Stimulated activated CD8-positive, alpha-beta memory T cell treated with anti-CD3 and anti-CD28 coated beads, Interleukin-7, amount 100 ng/mL, for 1 hour (primary cell): ENCODE data around the gene RPL9.
"Not testable (repeated sequence)": the region's sequence is repeated elsewhere in the genome, so short reads cannot be mapped to it uniquely, and the experiment has no call there.

Experiments
- DNase-seq, 2 donors: peaks; one replicate each; pipeline ENCODE4 v3.0.0-alpha.2; 2020; ENCODE audit warnings: low read depth in 2 of 2

RPL9 gene

DNA sequence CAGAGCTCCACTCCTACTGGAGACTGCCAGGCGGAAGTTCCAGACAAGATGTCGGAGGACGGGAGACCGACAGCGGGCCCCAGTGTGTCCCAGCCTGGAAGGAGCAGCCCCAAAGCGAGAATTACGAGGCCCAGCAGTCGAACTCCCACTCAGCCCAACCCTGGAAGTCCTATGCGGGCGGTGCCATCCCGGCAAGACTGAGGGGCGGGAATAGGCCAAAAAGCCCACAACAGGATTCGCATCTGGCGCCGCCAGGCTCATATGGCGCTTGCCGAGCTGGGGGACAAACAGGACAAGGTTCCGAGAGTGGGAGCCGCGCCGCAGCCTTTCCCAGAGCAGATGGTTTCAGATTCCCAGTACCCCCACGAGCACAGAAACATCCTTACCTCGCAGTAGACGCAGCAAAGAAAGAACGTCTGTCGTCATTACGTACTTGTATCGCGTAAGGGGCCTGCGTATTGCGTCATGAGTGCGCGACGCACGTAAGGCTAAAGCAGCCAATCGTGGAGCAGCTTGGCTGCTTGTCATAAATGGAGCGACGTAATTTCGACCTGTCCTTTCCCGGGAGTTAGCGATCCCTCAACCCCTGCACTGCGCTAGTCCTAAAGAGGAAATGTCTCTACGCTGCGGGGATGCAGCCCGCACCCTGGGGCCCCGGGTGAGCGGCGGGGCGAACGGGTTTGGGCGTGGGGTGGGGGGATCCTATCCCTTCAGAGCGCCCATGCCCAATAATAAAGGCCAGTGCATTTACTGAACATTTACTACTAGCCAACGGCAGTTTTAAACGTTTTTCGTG lies at the start of gene RPL9, which contains the start of gene LIAS:
Gene RPL9, minus strand, starts transcription at position 418 of the 796 bp plus-strand sequence. CDS start 483 bp downstream, outside the sequence.
Gene LIAS, plus strand, starts transcription at position 552 of the 796 bp plus-strand sequence. Its CDS starts 62 bp downstream, at position 614.
- DNase-seq: peak; percentile 89 to 90

DNA sequence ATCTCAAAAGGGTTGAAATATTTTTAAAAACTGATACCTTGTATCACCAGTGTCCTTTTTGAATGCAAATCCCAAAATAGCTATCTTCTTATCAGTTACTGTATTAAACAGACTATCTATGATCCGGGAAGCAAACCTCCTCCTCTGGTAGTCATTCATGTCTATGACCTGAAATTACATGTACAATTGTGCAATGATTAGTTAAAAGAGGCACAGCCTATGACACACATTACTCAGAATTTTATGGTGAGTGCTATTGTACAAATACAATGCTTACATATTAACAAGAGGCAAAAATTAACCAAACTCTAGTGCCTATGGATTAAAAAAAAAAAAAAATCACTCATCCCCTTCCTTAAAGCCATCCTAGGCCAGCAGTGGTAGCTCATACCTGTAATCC lies 46.9 kb upstream of the RPL9 start:
- no peak for DNase-seq

DNA sequence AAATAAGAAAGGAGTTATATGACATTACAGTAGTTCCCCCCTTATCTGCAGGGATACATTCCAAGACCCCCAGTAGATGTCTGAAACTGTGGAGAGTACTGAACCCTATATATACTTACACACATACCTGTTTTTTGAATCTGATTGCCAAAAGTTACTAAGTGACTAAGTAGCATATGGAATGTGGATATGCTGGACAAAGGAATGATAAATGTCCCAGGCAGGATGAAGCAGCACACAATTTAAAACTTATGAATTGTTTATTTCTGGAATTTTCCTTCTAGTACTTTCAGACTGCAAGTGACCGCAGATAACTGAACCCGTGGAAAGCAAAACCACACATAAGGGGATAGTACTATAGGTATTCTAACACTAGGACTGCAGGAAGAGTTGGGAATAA lies 45.8 kb upstream of the RPL9 start:
- no peak for DNase-seq

DNA sequence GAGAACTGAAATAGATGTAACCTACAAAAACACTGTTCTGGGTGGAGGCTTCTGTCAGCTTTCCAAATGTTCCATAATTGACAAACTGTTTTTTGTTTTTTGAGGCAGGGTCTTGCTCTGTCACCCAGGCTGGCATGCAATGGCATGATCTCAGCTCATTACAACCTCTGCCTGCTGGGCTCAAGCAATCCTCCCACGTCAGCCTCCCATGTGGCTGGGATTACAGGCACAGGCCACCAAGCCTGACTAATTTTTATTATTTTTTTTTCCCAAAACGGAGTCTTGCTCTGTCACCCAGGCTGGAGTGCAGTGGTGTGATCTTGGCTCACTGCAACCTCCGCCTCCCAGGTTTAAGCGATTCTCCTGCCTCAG lies 43.9 kb upstream of the RPL9 start:
- DNase-seq: not testable (repeated sequence)

DNA sequence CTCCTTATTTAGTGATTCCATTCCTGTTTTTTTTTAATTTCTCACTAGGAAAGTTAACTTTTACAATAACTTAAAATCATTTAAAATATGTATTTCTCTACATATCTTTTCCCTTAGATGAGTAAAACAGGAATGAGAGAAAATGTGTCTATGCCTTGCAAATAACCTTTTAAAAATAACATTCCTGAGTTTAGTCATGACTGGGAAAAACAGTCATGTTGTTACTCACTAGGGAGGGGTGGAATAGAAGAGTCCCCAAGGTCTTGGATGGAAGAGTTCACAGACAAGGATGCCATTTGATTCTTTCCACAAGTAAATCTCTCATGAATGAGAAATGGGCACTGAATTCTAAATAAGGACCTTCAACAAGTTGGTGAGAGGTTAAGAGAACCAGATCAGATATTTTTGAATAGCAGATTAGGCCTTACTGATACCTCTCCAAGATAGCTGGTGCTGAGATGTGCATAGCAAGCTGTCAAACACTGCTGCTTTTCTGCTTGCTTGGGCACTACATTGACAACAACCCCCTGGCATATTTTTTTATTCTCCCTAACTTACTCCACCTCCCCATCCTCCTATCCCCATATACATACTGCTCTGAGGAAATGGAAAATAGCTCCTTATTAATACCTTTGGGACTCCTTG lies 43.4 kb upstream of the RPL9 start:
- no peak for DNase-seq

DNA sequence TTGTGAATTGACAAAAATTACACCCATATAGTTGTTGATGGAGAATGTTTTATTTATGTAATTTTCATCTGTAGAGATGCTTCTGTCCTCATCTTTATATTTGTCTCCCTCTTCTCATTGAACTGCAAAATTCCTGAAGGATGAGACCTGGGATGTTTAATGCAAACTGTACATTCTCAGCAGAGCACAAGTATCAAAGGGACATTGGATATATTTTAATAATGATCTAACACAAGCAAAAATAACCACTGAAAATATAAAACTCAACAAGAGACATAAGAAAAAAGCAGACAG lies 40.0 kb upstream of the RPL9 start:
- DNase-seq: no peak

DNA sequence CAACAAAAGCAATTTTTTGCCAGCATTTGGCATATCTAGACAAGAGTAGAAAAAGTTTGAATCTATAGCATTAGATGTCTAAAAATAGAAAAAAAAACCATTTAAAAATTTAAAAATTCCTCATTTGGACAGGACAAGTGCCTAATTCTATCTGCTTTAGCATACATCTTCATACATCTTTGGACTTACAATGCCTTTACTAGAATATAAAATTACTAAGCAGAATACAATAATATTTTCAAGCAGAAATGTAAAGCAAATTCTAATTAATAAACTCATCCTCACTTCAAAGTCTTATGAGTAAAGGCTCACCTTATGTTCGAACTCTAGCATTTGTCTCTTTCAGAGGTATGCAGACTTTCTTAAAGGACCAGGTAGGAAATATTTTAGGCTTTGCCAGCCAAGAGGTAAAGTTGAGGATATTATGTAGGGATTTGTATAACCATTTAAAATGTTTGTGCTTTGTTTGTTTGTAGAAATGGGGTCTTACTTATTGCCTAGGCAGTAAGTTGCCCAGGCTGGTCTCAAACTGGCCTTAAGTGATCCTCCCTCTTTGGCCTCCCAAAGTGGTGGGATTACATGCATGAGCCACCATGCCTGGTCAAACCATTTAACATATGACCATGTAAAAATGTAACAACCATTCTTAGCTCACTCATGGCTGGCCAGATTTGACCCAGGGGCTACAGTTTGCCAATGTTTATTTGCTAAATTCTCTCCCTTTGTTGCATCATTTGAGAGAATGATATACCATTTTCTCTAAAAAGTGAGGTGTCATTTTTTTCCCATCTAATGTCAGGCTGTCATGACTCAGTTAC lies 39.4 kb upstream of the RPL9 start:
- no peak for DNase-seq

DNA sequence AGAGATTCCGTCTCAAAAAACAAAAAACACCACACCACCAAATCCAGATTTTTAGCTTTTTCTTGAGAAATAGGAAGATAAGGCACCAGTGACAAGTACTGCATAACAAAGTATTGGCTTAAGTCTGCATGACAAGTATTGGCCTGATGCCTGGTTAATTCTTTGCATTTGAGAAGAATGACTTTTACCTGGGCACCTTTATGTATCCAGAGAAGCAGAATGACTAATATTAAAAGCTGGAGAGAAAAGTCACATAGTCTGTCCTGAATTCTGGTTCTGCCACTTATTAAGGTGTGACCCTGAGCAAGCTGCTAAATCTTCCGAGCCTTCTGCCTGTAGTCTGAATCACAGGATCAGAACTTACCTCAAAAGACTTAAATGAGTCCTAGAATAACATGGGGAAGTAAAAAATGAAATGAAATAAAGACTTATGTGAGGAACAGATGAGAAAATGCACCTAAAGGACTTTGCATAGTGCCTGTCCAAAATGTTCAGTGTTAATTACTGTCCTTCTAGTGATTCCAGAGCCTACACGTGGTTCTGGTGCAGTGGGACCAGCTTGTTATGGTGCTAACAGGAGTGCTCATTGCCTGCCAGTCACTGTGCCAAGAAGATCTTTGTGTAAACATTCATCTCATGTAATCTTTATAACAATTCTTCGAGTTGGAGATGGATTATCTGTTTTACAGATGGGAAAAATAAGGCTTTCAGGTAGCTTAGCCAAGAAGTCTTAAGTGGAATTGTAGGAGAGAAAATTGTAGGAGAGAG lies 36.9 kb upstream of the RPL9 start:
- DNase-seq: no peak

DNA sequence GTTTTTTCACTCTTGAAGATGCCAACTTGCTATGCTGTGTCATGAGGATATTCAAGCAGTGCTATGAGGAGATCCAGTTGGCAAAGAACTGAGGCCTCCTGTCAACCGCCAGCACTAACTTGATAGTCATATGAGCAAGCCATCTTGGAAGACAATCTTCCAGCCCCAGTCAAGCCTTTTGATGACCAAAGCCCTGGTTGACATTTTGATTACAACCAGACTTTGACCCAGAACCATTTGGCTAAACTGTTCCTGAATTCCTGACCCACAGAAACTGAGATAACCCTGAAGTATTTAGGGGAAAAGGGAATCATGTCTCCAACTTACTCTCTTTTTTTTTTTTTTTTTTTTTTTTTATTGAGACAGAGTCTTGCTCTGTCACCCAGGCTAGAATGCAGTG lies 35.6 kb upstream of the RPL9 start:
- no peak for DNase-seq

DNA sequence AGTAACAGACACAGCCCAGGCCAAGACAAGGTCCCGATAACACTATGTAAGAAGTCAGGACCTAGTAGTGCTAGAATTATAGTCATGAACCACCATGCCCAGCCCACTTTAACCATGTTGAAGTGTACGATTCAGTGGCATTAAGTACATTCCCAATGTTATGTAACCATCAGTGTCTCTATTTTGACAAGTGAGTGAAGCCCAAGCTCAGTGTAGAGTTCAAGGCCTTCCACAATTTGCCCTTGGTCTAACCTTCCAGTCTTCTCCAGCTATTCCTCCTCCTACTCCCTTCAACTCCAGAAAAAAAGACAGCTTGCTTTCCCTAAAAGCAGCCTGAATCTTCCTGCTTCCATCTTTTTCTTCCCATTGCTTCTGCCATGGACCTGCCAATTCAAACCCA lies 31.6 kb upstream of the RPL9 start:
- DNase-seq: no peak

DNA sequence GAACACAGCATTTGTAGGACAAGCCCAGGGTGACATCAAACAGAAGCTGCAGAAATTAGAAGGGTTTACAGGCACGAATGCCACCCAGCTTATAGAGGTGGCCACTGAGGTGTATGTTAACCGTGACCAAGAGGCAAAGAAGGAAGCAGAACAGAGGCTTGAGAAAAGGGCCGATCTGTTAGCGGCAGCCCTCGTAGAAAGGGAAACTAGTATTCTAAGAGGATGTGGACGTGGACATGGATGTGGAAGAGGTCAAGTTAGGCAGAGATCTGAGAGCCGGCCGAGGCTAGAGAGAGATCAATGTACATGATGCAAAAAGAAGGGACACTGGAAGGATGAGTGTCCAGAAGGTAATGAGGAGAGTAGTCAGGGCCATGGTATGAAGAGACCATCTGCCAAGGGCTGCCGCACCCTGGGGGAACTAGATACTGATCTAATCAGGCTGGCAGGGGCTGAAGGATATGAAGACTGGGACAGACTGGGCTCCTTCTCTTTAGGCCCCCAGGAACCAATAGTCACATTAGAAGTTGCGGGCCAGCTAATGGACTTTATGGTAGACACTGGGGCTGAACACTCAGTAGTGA lies 27.6 kb upstream of the RPL9 start:
- no peak for DNase-seq

DNA sequence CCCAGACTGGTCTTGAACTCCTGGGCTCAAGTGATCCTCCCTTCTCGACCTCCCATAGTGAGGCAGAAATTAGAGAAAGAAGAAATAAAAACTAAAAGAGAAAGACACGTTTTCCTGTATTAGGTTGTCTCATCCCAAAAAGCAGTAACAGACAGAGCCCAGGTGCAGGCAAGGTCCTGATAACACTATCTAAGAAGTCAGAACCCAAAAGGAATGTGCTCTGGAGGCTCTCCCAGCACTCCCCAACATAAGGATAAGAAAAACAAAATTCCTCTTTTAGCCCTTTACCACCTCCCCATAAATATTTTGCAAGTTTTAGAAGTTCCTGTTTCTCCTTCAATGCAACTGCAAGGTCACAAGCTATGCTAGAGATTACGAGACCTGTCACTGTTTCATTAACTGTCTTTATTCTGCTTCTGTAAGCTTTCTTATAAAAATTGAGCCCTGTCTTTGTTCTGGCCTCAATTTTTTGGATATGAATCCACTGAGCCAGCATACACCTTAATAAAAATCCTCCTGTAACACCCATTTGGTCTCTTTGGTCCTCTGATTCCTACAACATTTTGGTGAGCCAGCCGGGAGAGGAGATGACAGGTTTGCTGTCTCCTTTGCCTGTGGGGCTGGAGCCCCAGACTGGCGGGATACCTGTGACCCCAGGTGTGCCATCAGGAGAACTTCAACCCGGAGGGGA lies 26.0 kb upstream of the RPL9 start:
- DNase-seq: no peak

DNA sequence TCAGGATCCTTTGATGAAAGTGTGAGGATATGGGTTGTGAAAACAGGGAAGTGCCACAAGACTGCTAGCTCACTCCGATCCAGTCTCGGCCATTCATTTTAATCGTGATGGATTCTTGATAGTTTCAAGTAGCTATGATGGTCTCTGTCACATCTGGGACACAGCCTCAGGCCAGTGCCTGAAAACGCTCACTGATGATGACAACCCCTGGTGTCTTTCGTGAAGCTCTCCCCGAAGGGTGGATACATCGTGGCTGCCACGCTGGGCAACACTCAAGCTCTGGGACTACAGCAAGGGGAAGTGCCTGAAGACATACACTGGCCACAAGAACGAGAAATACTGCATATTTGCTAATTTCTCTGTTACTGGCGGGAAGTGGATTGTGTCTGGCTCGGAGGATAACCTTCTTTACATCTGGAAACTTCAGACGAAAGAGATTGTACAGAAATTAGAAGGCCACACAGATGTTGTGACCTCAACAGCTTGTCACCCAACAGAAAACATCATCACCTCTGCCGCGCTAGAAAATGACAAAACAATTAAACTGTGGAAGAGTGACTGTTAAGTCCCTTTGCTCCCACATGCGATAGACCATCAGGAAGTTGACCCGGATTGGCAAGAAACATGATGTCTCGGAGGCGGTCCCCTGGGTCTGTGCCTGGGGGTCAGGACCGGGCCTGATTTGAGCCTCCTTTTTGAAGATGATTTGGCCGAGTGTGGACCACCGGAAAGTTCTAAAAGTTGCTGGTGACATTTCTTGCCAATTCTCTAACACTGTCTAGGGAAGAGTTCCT lies 22.4 kb upstream of the RPL9 start:
- DNase-seq: no peak

DNA sequence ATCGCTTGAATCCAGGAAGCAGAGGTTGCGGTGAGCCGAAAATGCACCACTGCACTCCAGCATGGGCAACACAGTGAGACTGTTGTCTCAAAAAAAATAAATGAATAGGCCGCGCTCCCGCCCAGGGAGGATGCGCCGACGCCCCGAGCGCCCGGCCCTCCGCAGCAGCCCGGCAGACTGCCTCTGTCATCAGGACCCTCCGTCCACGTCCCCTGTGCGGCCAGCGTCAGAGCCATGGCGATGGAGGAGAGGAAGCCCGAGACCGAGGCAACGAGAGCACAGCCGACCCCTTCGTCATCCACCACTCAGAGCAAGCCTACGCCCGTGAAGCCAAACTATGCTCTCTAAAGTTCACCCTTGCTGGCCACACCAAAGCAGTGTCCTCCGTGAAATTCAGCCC lies 21.5 kb upstream of the RPL9 start:
- DNase-seq: no peak

DNA sequence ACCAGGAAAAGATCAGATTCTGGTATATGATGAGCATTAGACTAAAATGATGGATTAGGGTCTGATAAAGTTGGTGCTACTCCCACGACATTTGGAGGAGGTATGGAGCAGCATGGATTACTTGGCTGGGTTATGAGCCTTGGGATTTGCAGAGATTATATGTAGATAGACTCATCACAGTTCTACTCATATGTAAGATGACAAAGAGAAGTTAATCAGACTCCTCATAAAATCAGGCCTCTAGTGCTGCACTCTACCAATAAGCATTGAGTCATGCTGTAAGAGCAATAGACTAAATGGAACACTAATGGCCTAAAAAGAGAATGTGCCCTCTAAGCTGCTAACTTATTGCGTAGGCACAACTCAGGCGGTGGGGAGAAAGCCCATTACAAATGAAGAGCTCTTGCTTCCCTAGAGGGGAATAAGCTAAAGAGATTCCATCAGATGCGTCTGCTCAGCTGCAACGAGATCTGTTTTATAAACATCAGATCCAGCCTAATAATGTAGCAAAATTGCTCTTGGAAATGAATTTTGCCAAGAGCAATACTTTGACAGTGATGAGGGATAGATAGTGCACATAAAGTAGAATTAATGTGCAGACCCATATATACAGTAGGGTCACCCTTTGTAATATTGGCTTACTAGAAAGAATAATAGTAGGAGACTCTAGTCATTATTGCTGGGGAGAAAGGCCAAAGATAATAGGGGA lies 17.6 kb upstream of the RPL9 start:
- DNase-seq: no peak

DNA sequence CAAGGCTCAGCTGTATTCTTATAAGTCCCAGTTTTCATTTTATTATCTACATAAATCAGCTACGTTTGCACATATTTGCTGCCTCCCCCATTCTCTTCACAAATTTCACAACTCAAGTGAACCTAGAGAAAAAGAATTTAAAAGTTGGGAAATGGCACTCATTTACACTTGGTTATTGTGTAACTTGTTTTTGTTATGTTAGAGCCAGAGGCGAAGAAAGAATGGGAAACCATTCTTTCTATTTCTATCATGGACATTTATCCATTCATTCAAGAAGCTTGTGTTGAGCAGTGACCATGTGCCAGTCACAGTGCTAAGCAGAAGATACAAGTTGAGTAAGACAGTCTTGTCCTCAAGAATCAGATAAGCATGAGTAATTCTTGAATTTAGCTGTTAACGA lies 13.7 kb upstream of the RPL9 start:
- no peak for DNase-seq

DNA sequence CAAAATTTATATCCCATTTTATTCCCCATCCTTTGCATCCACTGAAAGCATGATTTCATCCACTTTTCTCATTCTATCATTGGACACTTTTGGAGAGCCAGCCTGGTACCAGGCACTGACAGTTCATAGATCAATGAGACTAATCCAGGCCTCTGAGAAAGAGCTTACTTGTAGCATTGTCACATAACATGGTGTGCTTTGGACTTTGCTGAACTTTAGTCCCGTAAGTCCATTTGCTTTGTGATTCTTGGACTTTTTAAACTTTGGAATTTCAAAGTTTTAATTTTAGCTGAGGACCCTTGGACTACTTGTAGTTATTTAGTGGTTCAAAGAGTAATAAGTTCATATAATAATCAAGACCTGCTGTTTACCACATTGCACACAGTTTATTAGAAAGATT lies 11.7 kb upstream of the RPL9 start:
- DNase-seq: no peak

DNA sequence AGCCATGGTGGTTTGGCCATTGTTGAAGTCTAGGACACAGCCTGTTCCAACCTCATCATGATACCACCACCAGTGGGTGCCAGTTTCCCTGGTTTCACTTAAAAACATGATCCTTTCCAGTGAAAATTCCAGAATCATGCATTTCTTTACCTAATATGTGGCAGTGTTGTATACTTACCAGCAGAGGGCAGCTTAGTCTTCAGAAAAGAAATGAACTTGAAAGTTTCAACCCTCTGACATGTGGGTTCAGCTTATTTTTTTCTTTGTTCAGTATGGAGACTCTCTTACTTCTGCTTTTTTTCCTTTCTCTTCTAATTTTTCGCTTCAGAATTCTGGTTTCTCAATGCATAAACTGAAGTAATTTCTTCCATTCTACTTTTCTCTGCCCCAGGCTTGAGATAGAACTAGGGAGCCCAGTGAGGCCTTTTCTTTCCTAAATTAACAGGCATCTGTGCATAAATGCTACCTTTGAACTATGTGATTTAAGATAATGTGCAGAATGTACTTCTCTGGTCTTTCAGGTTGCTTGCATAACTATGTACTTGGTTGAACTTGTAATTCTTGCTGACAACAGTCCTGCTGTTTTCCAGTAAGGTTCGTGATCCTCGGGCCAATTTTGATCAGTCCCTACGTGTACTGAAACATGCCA lies 10.8 kb upstream of the RPL9 start:
- DNase-seq: no peak

DNA sequence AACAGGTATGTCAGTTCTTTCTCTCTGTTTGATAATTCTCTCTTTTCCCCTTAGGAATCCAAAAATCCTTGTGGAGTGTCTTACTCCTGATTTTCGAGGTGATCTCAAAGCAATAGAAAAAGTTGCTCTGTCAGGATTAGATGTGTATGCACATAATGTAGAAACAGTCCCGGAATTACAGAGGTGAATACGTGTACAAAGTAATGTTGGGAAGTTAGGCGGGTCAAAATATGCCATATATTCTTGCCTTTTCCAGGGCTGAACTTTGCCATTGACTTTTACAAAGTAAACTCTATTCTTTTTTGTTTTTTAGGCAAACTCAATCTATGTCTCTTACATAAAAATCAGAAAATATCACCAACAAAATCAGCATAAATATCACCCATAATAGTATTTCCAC lies 8.7 kb upstream of the RPL9 start:
- no peak for DNase-seq
